ENCODE results near the gene PARD3. TPM values are rescaled to one million over a fixed set of nuclear protein-coding genes. Genes with fewer than 3 reads are reported as not detected.

The PARD3 gene
- total RNA-seq, 3 donors from 2014 or later: 48.2 to 93.7 (median 60.6) TPM

GRCh38 chr10:34229917-34230316, 585.2 kb downstream of the PARD3 start:
- Histone ChIP-seq H3K4me3 (no peak overlapping the region), H3K9me3 (peaks cover 4 to 6% of the 10 kb centered on the region in 2 donors), H3K27me3 (no peaks in the 10 kb centered on the region), H3K36me3 (no peaks in the 10 kb centered on the region), H3K27ac (no peak overlapping the region), H3K4me1 (no peaks in the 10 kb centered on the region)
- TF ChIP-seq POLR2A (IDR thresholded peaks at IDR 0.05) (no peak), CTCF (IDR thresholded peaks at IDR 0.05) (no peak), POLR2AphosphoS5 (IDR thresholded peaks at IDR 0.05) (no peak)
- no peak for DNase-seq (ENCODE audit: low spot score in 2 of 2)
- intact Hi-C loops (cut with DNase I; ENCODE audit: low total_unique reads): no loop called here

- peaks cover 4 to 6% of the 10 kb centered on the region in 2 donors for H3K9me3 ChIP-seq
- H3K4me1 ChIP-seq: no peaks in the 10 kb centered on the region
- H3K36me3 ChIP-seq: no peaks in the 10 kb centered on the region
- H3K4me3 ChIP-seq: no peak overlapping the region
- TF ChIP-seq POLR2A (IDR thresholded peaks at IDR 0.05): no peak
- no peak for TF ChIP-seq POLR2AphosphoS5 (IDR thresholded peaks at IDR 0.05)
- TF ChIP-seq CTCF (IDR thresholded peaks at IDR 0.05): no peak
- intact Hi-C loops (cut with DNase I; ENCODE audit: low total_unique reads): no loop called here
- H3K27me3 ChIP-seq: no peaks in the 10 kb centered on the region
- no peak overlapping the region for H3K27ac ChIP-seq
- no peak for DNase-seq (ENCODE audit: low spot score in 2 of 2)
Observed at GRCh38 chr10:34228066-34228465, 587.0 kb downstream of the PARD3 start.

- Histone ChIP-seq H3K36me3 (no peaks in the 10 kb centered on the region), H3K4me1 (no peaks in the 10 kb centered on the region), H3K27ac (no peak overlapping the region), H3K27me3 (no peaks in the 10 kb centered on the region), H3K4me3 (no peak overlapping the region), H3K9me3 (peaks cover 4 to 6% of the 10 kb centered on the region in 2 donors)
- DNase-seq (ENCODE audit: low spot score in 2 of 2): no peak
- TF ChIP-seq POLR2AphosphoS5 (IDR thresholded peaks at IDR 0.05): no peak
- no peak for TF ChIP-seq POLR2A (IDR thresholded peaks at IDR 0.05)
- TF ChIP-seq CTCF (IDR thresholded peaks at IDR 0.05): no peak
- intact Hi-C loops (cut with DNase I; ENCODE audit: low total_unique reads): no loop called here
Observed at GRCh38 chr10:34224639-34225038, 590.5 kb downstream of the PARD3 start.

GRCh38 chr10:34223658-34224057, 591.4 kb downstream of the PARD3 start:
- intact Hi-C loops (cut with DNase I; ENCODE audit: low total_unique reads): no loop called here
- Histone ChIP-seq H3K27ac (no peak overlapping the region), H3K4me3 (no peak overlapping the region), H3K4me1 (no peaks in the 10 kb centered on the region), H3K36me3 (no peaks in the 10 kb centered on the region), H3K27me3 (no peaks in the 10 kb centered on the region), H3K9me3 (peaks cover 4 to 6% of the 10 kb centered on the region in 2 donors)
- TF ChIP-seq CTCF (IDR thresholded peaks at IDR 0.05) (no peak), POLR2AphosphoS5 (IDR thresholded peaks at IDR 0.05) (no peak), POLR2A (IDR thresholded peaks at IDR 0.05) (no peak)
- DNase-seq (ENCODE audit: low spot score in 2 of 2): no peak

- no peak overlapping the region for H3K4me3 ChIP-seq
- no peak for TF ChIP-seq POLR2A (IDR thresholded peaks at IDR 0.05)
- no peak for TF ChIP-seq POLR2AphosphoS5 (IDR thresholded peaks at IDR 0.05)
- no peak for TF ChIP-seq CTCF (IDR thresholded peaks at IDR 0.05)
- no peaks in the 10 kb centered on the region for H3K36me3 ChIP-seq
- no peak overlapping the region for H3K27ac ChIP-seq
- intact Hi-C loops (cut with DNase I; ENCODE audit: low total_unique reads): no loop called here
- no peaks in the 10 kb centered on the region for H3K27me3 ChIP-seq
- H3K4me1 ChIP-seq: no peaks in the 10 kb centered on the region
- DNase-seq (ENCODE audit: low spot score in 2 of 2): no peak
- peaks cover 2 to 4% of the 10 kb centered on the region in 2 donors for H3K9me3 ChIP-seq
Observed at GRCh38 chr10:34222359-34222758, 592.7 kb downstream of the PARD3 start.
